Endothelial cell of umbilical vein (primary cell): ENCODE measurements around the gene GALNT2. TPM values are rescaled to one million over a fixed set of nuclear protein-coding genes. Genes with fewer than 3 reads are reported as not detected.

Experiments used
- BruUV-seq: library from RNA; stranded (reverse); fragments of 400-500 nt; replicated peaks from 2 replicates; lab custom pipeline; 2021; lab: Mats Ljungman, UMichigan
- CTCF ChIA-PET: fragments of 300-600, 350-600 bp; sonication (Branson Sonifier 250); formaldehyde crosslinking; loops from one replicate; lab custom pipeline; 2021; ENCODE audit warnings: antibody characterized with exemption, inconsistent platforms; lab: Charles Lee
- POLR2A ChIA-PET: fragments of 300-600, 350-600 bp; sonication (Branson Sonifier 250); formaldehyde crosslinking; loops from one replicate; lab custom pipeline; 2021; ENCODE audit warnings: antibody characterized with exemption, inconsistent platforms; lab: Charles Lee
- DNase-seq: peaks from one replicate; pipeline ENCODE4 v3.0.0-alpha.2; 2011; ENCODE audit warnings: low read depth, low spot score
- FAIRE-seq: peaks from 2 replicates; lab custom pipeline; 2011; peaks lifted over from hg19 to GRCh38; lab: Jason Lieb, UNC
- H2AFZ ChIP-seq: 2 replicates; pipeline ENCODE4 v1.6.0; 2012; ENCODE audit warnings: low read depth, low read length, control low read depth, inconsistent platforms
- H3K27ac ChIP-seq: 2 replicates; pipeline ENCODE4 v1.5.1; 2011; ENCODE audit warnings: low read depth, mild to moderate bottlenecking, control low read depth, low read length, moderate library complexity; ENCODE audit not compliant: insufficient read depth
- H3K27me3 ChIP-seq, 2 experiments: 2 replicates each; pipeline versions ENCODE4 v1.6.0 to v1.6.1; 2011; ENCODE audit warnings: low read length in 2 of 2, mixed read lengths in 1 of 2; ENCODE audit not compliant: control insufficient read depth in 2 of 2, insufficient read depth in 2 of 2
- H3K36me3 ChIP-seq, 2 experiments: 2 replicates in 1 of 2; 3 replicates in 1 of 2; pipeline ENCODE4 v1.5.1; 2011; ENCODE audit warnings: low read length in 2 of 2, mild to moderate bottlenecking in 1 of 2, moderate library complexity in 1 of 2; ENCODE audit not compliant: control insufficient read depth in 2 of 2, insufficient read depth in 2 of 2; ENCODE audit errors: extremely low read depth in 1 of 2
- H3K4me1 ChIP-seq: 3 replicates; pipeline ENCODE4 v1.5.1; 2011; ENCODE audit warnings: mild to moderate bottlenecking, low read length; ENCODE audit not compliant: control insufficient read depth, insufficient read depth; ENCODE audit errors: extremely low read depth
- H3K4me2 ChIP-seq: 2 replicates; pipeline ENCODE4 v1.6.1; 2011; ENCODE audit warnings: low read length, control low read depth, mixed read lengths; ENCODE audit not compliant: insufficient read depth
- H3K4me3 ChIP-seq, 3 experiments: fragments of 200-600 bp in 1 of 3; sonication (generic), shearing (Covaris generic) in 1 of 3; replicated peaks in 1 of 3; 2 replicates each; pipeline ENCODE4 v1.5.1; 2011 to 2016; ENCODE audit warnings: control low read depth in 3 of 3, low read length in 3 of 3, mild to moderate bottlenecking in 2 of 3, inconsistent platforms in 1 of 3, low read depth in 1 of 3, moderate library complexity in 1 of 3; ENCODE audit not compliant: insufficient read depth in 1 of 3
- H3K79me2 ChIP-seq: 2 replicates; pipeline ENCODE4 v1.6.0; 2012; ENCODE audit warnings: low read length, inconsistent platforms; ENCODE audit not compliant: control insufficient read depth, insufficient read depth
- H3K9ac ChIP-seq: replicated peaks from 2 replicates; pipeline ENCODE3; 2011; ENCODE audit warnings: low read length, control low read depth; ENCODE audit not compliant: insufficient read depth; ENCODE audit errors: extremely low read depth
- H3K9me1 ChIP-seq: replicated peaks from 3 replicates; pipeline ENCODE4 v1.6.0; 2011; ENCODE audit warnings: mild to moderate bottlenecking, low read length; ENCODE audit not compliant: control insufficient read depth, insufficient read depth; ENCODE audit errors: extremely low read depth
- H3K9me3 ChIP-seq: replicated peaks from 2 replicates; pipeline ENCODE4 v1.5.1; 2012; ENCODE audit warnings: low read length, inconsistent platforms; ENCODE audit not compliant: control insufficient read depth, insufficient read depth
- H4K20me1 ChIP-seq: replicated peaks from 2 replicates; pipeline ENCODE3; 2011; ENCODE audit warnings: mild to moderate bottlenecking, low read length; ENCODE audit not compliant: control insufficient read depth, insufficient read depth; ENCODE audit errors: extremely low read depth
- EZH2 ChIP-seq: IDR thresholded peaks from 2 replicates; pipeline ENCODE4 v1.6.1; 2012; ENCODE audit warnings: borderline replicate concordance, low read depth, mild to moderate bottlenecking, moderate library complexity, low read length, inconsistent platforms; ENCODE audit not compliant: severe bottlenecking
- GATA2 ChIP-seq: IDR thresholded peaks from 2 replicates; pipeline ENCODE4 v1.7.0; 2011; ENCODE audit warnings: low read depth, mild to moderate bottlenecking, moderate library complexity, mixed read lengths, low read length; ENCODE audit not compliant: insufficient read length, insufficient read depth
- dilution Hi-C: fragments of 300-500 bp; cut with MboI; formaldehyde crosslinking; loops from one replicate; pipeline ENCODE4 v1.15.0; 2019; ENCODE audit warnings: low sequenced_read_pairs; ENCODE audit not compliant: extremely low pct_ligation_motif_present
- intact Hi-C: fragments of 100-400 bp; cut with micrococcal nuclease; formaldehyde crosslinking; loops from one replicate; pipeline ENCODE4 v1.10.0; 2022
- polyA plus RNA-seq, 4 experiments: library from polyadenylated mRNA; depleted of rRNA in 3 of 4; stranded (reverse) in 3 of 4; unstranded in 1 of 4; fragments of >200 nt; gene quantifications; 2 replicates each; pipeline versions ENCODE4 v1.2.1 to v1.2.3, GENCODE V29; 2011 to 2012; ENCODE audit warnings: missing spikeins in 1 of 4
- total RNA-seq: library from RNA; stranded (reverse); gene quantifications from 2 replicates; pipeline ENCODE4 v1.2.3, GENCODE V29; 2021
- TF ChIP-seq, protein P1 (sequence below), 2 donors: IDR thresholded peaks; 1 replicate in 1 of 2; 2 replicates in 1 of 2; pipeline ENCODE4 v1.5.1; 2011; ENCODE audit warnings: low read length in 2 of 2, mild to moderate bottlenecking in 2 of 2, moderate library complexity in 2 of 2, control low read depth in 1 of 2, inconsistent platforms in 1 of 2, low read depth in 1 of 2; ENCODE audit not compliant: insufficient read depth in 1 of 2; ENCODE audit errors: extremely low read depth in 1 of 2

Gene GALNT2
- total and polyA plus RNA-seq, 2 donors (not counting 3 experiments of a cell fraction or from before 2014, with no cell fraction given) = 56.3 to 77.5 TPM

- CTCF ChIA-PET = interaction anchor here (1.0 to 1.5 kb wide), 2 partner anchors 9 to 14 kb away, joined by 3 to 4 read pairs; partner anchors contain the start of gene GALNT2
Measured at GRCh38 chr1:230057681-230058565, 9.1 kb upstream of the GALNT2 start.

More at GRCh38 chr1:230057681-230058565, 9.1 kb upstream of the GALNT2 start:
- no peak for TF ChIP-seq GATA2
- TF ChIP-seq, protein P1, sequence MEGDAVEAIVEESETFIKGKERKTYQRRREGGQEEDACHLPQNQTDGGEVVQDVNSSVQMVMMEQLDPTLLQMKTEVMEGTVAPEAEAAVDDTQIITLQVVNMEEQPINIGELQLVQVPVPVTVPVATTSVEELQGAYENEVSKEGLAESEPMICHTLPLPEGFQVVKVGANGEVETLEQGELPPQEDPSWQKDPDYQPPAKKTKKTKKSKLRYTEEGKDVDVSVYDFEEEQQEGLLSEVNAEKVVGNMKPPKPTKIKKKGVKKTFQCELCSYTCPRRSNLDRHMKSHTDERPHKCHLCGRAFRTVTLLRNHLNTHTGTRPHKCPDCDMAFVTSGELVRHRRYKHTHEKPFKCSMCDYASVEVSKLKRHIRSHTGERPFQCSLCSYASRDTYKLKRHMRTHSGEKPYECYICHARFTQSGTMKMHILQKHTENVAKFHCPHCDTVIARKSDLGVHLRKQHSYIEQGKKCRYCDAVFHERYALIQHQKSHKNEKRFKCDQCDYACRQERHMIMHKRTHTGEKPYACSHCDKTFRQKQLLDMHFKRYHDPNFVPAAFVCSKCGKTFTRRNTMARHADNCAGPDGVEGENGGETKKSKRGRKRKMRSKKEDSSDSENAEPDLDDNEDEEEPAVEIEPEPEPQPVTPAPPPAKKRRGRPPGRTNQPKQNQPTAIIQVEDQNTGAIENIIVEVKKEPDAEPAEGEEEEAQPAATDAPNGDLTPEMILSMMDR (IDR thresholded peaks at IDR 0.05; ENCODE audit: extremely low read depth in 1 of 2, insufficient read depth in 1 of 2, low read depth in 1 of 2, low read length in 2 of 2) = no peak
- no peak for TF ChIP-seq EZH2
- H3K27ac ChIP-seq = no peak overlapping the region
- dilution Hi-C loops (no loop called here), intact Hi-C loops (no loop called here)
- DNase-seq = no peak
- H3K27me3 ChIP-seq = peaks cover 10 to 13% of the 10 kb centered on the region in 2 experiments
- no peaks in the 10 kb centered on the region for H3K79me2 ChIP-seq
- H3K9ac ChIP-seq = no peak overlapping the region
- no peaks in the 10 kb centered on the region for H4K20me1 ChIP-seq
- H3K4me1 ChIP-seq = no peaks in the 10 kb centered on the region
- POLR2A ChIA-PET = no interaction called here
- H3K36me3 ChIP-seq = no peaks in the 10 kb centered on the region
- no TSS peak for BruUV-seq
- H3K4me3 ChIP-seq = no peak overlapping the region
- no peak for FAIRE-seq
- no peak overlapping the region for H2AFZ ChIP-seq
- H3K4me2 ChIP-seq = no peak overlapping the region
- H3K9me1 ChIP-seq = no peaks in the 10 kb centered on the region
- H3K9me3 ChIP-seq = no peaks in the 10 kb centered on the region
